ENCODE data around the gene MAPT.

The MAPT gene

GRCh38 chr17:46042925-46043324 is 148.6 kb downstream of the MAPT start:
- FAIRE-seq (no peak), DNase-seq (ENCODE audit: insufficient read length) (no peak)
- TF ChIP-seq POLR2A (IDR thresholded peaks at IDR 0.05; ENCODE audit: low read depth, low read length) (no peak), TAF1 (IDR thresholded peaks at IDR 0.05; ENCODE audit: borderline replicate concordance, low read depth, low read length) (no peak), POLR2AphosphoS5 (IDR thresholded peaks at IDR 0.05; ENCODE audit: low read depth, low read length) (no peak)

- TF ChIP-seq POLR2A (IDR thresholded peaks at IDR 0.05; ENCODE audit: low read depth, low read length) (no peak), POLR2AphosphoS5 (IDR thresholded peaks at IDR 0.05; ENCODE audit: low read depth, low read length) (no peak), TAF1 (IDR thresholded peaks at IDR 0.05; ENCODE audit: borderline replicate concordance, low read depth, low read length) (no peak)
- DNase-seq (ENCODE audit: insufficient read length): no peak
- no peak for FAIRE-seq
These were observed 149.3 kb downstream of the MAPT start for GRCh38 chr17:46043606-46044005.

- TF ChIP-seq TAF1 (IDR thresholded peaks at IDR 0.05; ENCODE audit: borderline replicate concordance, low read depth, low read length) (no peak), POLR2AphosphoS5 (IDR thresholded peaks at IDR 0.05; ENCODE audit: low read depth, low read length) (no peak), POLR2A (IDR thresholded peaks at IDR 0.05; ENCODE audit: low read depth, low read length) (no peak)
- no peak for DNase-seq (ENCODE audit: insufficient read length)
- FAIRE-seq: peak; percentile 66
These were observed 150.1 kb downstream of the MAPT start for GRCh38 chr17:46044286-46044928.

- no peak for FAIRE-seq
- DNase-seq (ENCODE audit: insufficient read length): no peak
- TF ChIP-seq POLR2A (IDR thresholded peaks at IDR 0.05; ENCODE audit: low read depth, low read length): no peak
- TF ChIP-seq TAF1 (IDR thresholded peaks at IDR 0.05; ENCODE audit: borderline replicate concordance, low read depth, low read length): no peak
- TF ChIP-seq POLR2AphosphoS5 (IDR thresholded peaks at IDR 0.05; ENCODE audit: low read depth, low read length): no peak
These were observed 150.6 kb downstream of the MAPT start for GRCh38 chr17:46044989-46045388.

GRCh38 chr17:46045639-46046038 is 151.3 kb downstream of the MAPT start:
- no peak for DNase-seq (ENCODE audit: insufficient read length)

GRCh38 chr17:46046957-46047356 is 152.6 kb downstream of the MAPT start:
- DNase-seq (ENCODE audit: insufficient read length): no peak
- FAIRE-seq: no peak
- no peak for TF ChIP-seq TAF1 (IDR thresholded peaks at IDR 0.05; ENCODE audit: borderline replicate concordance, low read depth, low read length)
- no peak for TF ChIP-seq POLR2AphosphoS5 (IDR thresholded peaks at IDR 0.05; ENCODE audit: low read depth, low read length)

More at GRCh38 chr17:46045639-46046038, 151.3 kb downstream of the MAPT start:
- no peak for TF ChIP-seq POLR2AphosphoS5 (IDR thresholded peaks at IDR 0.05; ENCODE audit: low read depth, low read length)
- no peak for FAIRE-seq

- DNase-seq (ENCODE audit: insufficient read length) (no peak), FAIRE-seq (no peak)
- TF ChIP-seq TAF1 (IDR thresholded peaks at IDR 0.05; ENCODE audit: borderline replicate concordance, low read depth, low read length): no peak
- no peak for TF ChIP-seq POLR2A (IDR thresholded peaks at IDR 0.05; ENCODE audit: low read depth, low read length)
- TF ChIP-seq POLR2AphosphoS5 (IDR thresholded peaks at IDR 0.05; ENCODE audit: low read depth, low read length): no peak
These were observed 153.0 kb downstream of the MAPT start for GRCh38 chr17:46047398-46047797.

GRCh38 chr17:46047856-46048255 is 153.5 kb downstream of the MAPT start:
- DNase-seq (ENCODE audit: insufficient read length) (no peak), FAIRE-seq (no peak)
- TF ChIP-seq POLR2AphosphoS5 (IDR thresholded peaks at IDR 0.05; ENCODE audit: low read depth, low read length) (no peak), TAF1 (IDR thresholded peaks at IDR 0.05; ENCODE audit: borderline replicate concordance, low read depth, low read length) (no peak), POLR2A (IDR thresholded peaks at IDR 0.05; ENCODE audit: low read depth, low read length) (no peak)

GRCh38 chr17:46049656-46050055 is 155.3 kb downstream of the MAPT start:
- DNase-seq (ENCODE audit: insufficient read length) (no peak), FAIRE-seq (no peak)
- TF ChIP-seq POLR2A (IDR thresholded peaks at IDR 0.05; ENCODE audit: low read depth, low read length): no peak
- no peak for TF ChIP-seq TAF1 (IDR thresholded peaks at IDR 0.05; ENCODE audit: borderline replicate concordance, low read depth, low read length)

- TF ChIP-seq POLR2A (IDR thresholded peaks at IDR 0.05; ENCODE audit: low read depth, low read length) (no peak), POLR2AphosphoS5 (IDR thresholded peaks at IDR 0.05; ENCODE audit: low read depth, low read length) (no peak), TAF1 (IDR thresholded peaks at IDR 0.05; ENCODE audit: borderline replicate concordance, low read depth, low read length) (no peak)
- FAIRE-seq (no peak), DNase-seq (ENCODE audit: insufficient read length) (no peak)
These were observed 159.7 kb downstream of the MAPT start for GRCh38 chr17:46053911-46054534.

GRCh38 chr17:46056800-46057304 is 162.5 kb downstream of the MAPT start:
- FAIRE-seq (no peak), DNase-seq (ENCODE audit: insufficient read length) (no peak)
- TF ChIP-seq POLR2A (IDR thresholded peaks at IDR 0.05; ENCODE audit: low read depth, low read length) (no peak), TAF1 (IDR thresholded peaks at IDR 0.05; ENCODE audit: borderline replicate concordance, low read depth, low read length) (no peak), POLR2AphosphoS5 (IDR thresholded peaks at IDR 0.05; ENCODE audit: low read depth, low read length) (no peak)

GRCh38 chr17:46057366-46057765 is 163.0 kb downstream of the MAPT start:
- TF ChIP-seq POLR2AphosphoS5 (IDR thresholded peaks at IDR 0.05; ENCODE audit: low read depth, low read length) (no peak), TAF1 (IDR thresholded peaks at IDR 0.05; ENCODE audit: borderline replicate concordance, low read depth, low read length) (no peak), POLR2A (IDR thresholded peaks at IDR 0.05; ENCODE audit: low read depth, low read length) (no peak)
- FAIRE-seq: peak; percentile 33
- DNase-seq (ENCODE audit: insufficient read length): no peak
